Measurements from ENCODE around the gene ARID1A. TPM values are rescaled to one million over a fixed set of nuclear protein-coding genes. Genes with fewer than 3 reads are reported as not detected.

Gene ARID1A
- total and polyA plus RNA-seq, 9 donors = 27.6 to 102 (median 62.1) TPM

- H3K27me3 ChIP-seq = no peaks in the 10 kb centered on the region
- H3K9me3 ChIP-seq = no peaks in the 10 kb centered on the region
- 78 to 89% (median 85%) methylated on average over 3 of the region's 3 CpGs for WGBS, 3 donors
- intact Hi-C loops (cut with DNase I) = loop anchor here in 1 of 4 donors (5.0 kb wide), 1 partner anchor 62 kb away; no protein-coding TSS in a partner anchor
- TF ChIP-seq CTCF (IDR thresholded peaks at IDR 0.05) (no peak), EP300 (IDR thresholded peaks at IDR 0.05) (no peak), POLR2A (IDR thresholded peaks at IDR 0.05) (no peak)
- no peak for DNase-seq
- H3K4me3 ChIP-seq = no peak overlapping the region
- no peaks in the 10 kb centered on the region for H3K36me3 ChIP-seq
- H3K27ac ChIP-seq = no peak overlapping the region
- no peaks in the 10 kb centered on the region for H3K4me1 ChIP-seq (ENCODE audit: insufficient read depth)
These were observed 119.1 kb downstream of the ARID1A start for GRCh38 chr1:26814893-26815292.

GRCh38 chr1:26820784-26821269, 125.0 kb downstream of the ARID1A start:
- no peaks in the 10 kb centered on the region for H3K9me3 ChIP-seq
- no peak overlapping the region for H3K4me3 ChIP-seq
- intact Hi-C loops (cut with DNase I) = loop anchor here in 1 of 4 donors (10.0 kb wide), 1 partner anchor 54 kb away; no protein-coding TSS in a partner anchor
- H3K27me3 ChIP-seq = no peaks in the 10 kb centered on the region
- WGBS, 3 donors = 74 to 85% (median 82%) methylated on average over 4 of the region's 4 CpGs
- H3K4me1 ChIP-seq (ENCODE audit: insufficient read depth) = no peaks in the 10 kb centered on the region
- DNase-seq = no peak
- no peaks in the 10 kb centered on the region for H3K36me3 ChIP-seq
- H3K27ac ChIP-seq = no peak overlapping the region
- TF ChIP-seq POLR2A (IDR thresholded peaks at IDR 0.05) = no peak
- no peak for TF ChIP-seq EP300 (IDR thresholded peaks at IDR 0.05)
- TF ChIP-seq CTCF (IDR thresholded peaks at IDR 0.05) = no peak

GRCh38 chr1:26822737-26823395, 127.1 kb downstream of the ARID1A start:
- intact Hi-C loops (cut with DNase I) = loop anchor here in 1 of 4 donors (10.0 kb wide), 1 partner anchor 52 kb away; no protein-coding TSS in a partner anchor
- 90 to 98% (median 94%) methylated on average over 4 of the region's 4 CpGs for WGBS, 3 donors

GRCh38 chr1:26824731-26825130, 128.9 kb downstream of the ARID1A start:
- no peaks in the 10 kb centered on the region for H3K36me3 ChIP-seq
- WGBS, 3 donors = 83 to 90% (median 89%) methylated on average over 3 of the region's 3 CpGs
- TF ChIP-seq CTCF (IDR thresholded peaks at IDR 0.05) = no peak
- no peak for TF ChIP-seq POLR2A (IDR thresholded peaks at IDR 0.05)
- TF ChIP-seq EP300 (IDR thresholded peaks at IDR 0.05) = no peak
- peaks cover 10% of the 10 kb centered on the region for H3K4me1 ChIP-seq (ENCODE audit: insufficient read depth)
- no peak for DNase-seq
- no peak overlapping the region for H3K27ac ChIP-seq
- intact Hi-C loops (cut with DNase I) = loop anchor here in 1 of 4 donors (10.0 kb wide), 1 partner anchor 50 kb away; no protein-coding TSS in a partner anchor
- no peaks in the 10 kb centered on the region for H3K9me3 ChIP-seq
- H3K27me3 ChIP-seq = no peaks in the 10 kb centered on the region
- H3K4me3 ChIP-seq = no peak overlapping the region

More at GRCh38 chr1:26822737-26823395, 127.1 kb downstream of the ARID1A start:
- Histone ChIP-seq H3K9me3 (no peaks in the 10 kb centered on the region), H3K36me3 (no peaks in the 10 kb centered on the region), H3K27ac (no peak overlapping the region), H3K4me1 (ENCODE audit: insufficient read depth) (peaks cover 4% of the 10 kb centered on the region), H3K4me3 (no peak overlapping the region), H3K27me3 (no peaks in the 10 kb centered on the region)
- TF ChIP-seq POLR2A (IDR thresholded peaks at IDR 0.05) = no peak
- no peak for TF ChIP-seq EP300 (IDR thresholded peaks at IDR 0.05)
- no peak for TF ChIP-seq CTCF (IDR thresholded peaks at IDR 0.05)
- DNase-seq = no peak

Data from ovary (tissue), 9 donors.